ENCODE results near the gene KPTN. TPM values are rescaled to one million over a fixed set of nuclear protein-coding genes. Genes with fewer than 3 reads are reported as not detected.

The KPTN gene
- total RNA-seq, 1 experiment from 2014 or later: 17.6 TPM

DNA sequence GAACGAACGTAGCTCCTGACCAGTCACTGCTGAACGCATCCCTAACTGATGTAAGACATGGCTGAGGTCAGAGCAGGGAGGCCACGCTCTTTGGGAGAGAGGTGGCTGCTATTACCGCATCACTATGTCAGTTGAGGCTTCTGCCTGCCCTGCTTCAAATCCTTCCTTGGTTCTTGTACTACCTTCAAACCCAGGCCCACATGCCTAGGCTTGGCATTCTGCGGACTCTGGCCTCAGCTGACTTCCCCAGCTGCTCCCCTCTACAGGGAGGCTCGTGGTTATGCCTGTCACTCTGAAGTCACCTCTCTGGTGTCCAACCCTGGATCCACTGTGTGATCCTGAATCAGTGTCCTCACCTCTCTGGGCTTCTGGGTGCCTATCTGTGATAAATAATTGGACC is 49.9 kb downstream of the KPTN start:
- Mint-ChIP-seq H3K9me3 (ENCODE audit: unreplicated experiment) (no peaks in the 10 kb centered on the region), H3K36me3 (ENCODE audit: insufficient read depth, unreplicated experiment) (no peaks in the 10 kb centered on the region), H3K27ac (ENCODE audit: low read depth, unreplicated experiment) (no peak overlapping the region), H3K4me3 (ENCODE audit: unreplicated experiment) (no peak overlapping the region), H3K27me3 (ENCODE audit: insufficient read depth, unreplicated experiment) (peaks cover 15% of the 10 kb centered on the region), H3K4me1 (ENCODE audit: insufficient read depth, unreplicated experiment) (no peaks in the 10 kb centered on the region)
- no TSS peak for BruUV-seq (replicated peaks)
- DNase-seq (ENCODE audit: unreplicated experiment): no peak
- ChIA-PET CTCF (interaction anchor here (0.6 to 8.5 kb wide), 14 partner anchors 9 to 398 kb away, joined by 3 to 127 read pairs (median 4); partner anchors contain the start of genes EHD2, KPTN and NAPA), POLR2A (interaction anchor here (1.4 kb wide), 1 partner anchor 33 kb away, joined by 3 read pairs; no protein-coding TSS in a partner anchor)
- intact Hi-C loops (cut with micrococcal nuclease): no loop called here
- TF ChIP-seq, protein P1, sequence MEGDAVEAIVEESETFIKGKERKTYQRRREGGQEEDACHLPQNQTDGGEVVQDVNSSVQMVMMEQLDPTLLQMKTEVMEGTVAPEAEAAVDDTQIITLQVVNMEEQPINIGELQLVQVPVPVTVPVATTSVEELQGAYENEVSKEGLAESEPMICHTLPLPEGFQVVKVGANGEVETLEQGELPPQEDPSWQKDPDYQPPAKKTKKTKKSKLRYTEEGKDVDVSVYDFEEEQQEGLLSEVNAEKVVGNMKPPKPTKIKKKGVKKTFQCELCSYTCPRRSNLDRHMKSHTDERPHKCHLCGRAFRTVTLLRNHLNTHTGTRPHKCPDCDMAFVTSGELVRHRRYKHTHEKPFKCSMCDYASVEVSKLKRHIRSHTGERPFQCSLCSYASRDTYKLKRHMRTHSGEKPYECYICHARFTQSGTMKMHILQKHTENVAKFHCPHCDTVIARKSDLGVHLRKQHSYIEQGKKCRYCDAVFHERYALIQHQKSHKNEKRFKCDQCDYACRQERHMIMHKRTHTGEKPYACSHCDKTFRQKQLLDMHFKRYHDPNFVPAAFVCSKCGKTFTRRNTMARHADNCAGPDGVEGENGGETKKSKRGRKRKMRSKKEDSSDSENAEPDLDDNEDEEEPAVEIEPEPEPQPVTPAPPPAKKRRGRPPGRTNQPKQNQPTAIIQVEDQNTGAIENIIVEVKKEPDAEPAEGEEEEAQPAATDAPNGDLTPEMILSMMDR (IDR thresholded peaks at IDR 0.05; ENCODE audit: unreplicated experiment): no peak

DNA sequence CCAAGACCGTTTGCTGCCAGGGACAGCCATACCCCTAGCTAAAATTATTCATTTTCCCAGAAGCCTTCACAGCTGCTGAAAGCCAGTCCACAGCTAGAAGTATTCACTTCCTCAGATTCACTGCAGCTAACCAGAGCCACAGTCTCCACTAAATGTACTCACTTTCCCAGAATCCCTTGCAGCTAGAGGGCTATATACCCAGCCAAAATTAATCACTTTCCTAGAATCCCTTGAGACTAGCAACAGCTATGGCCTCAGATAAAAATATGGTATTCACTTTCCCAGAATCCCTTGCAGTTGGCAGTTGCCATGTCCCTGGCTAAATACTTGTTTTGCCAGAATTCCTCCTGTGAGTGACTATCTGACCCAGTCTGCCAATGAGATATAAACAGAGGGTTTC is 50.9 kb downstream of the KPTN start:
- Mint-ChIP-seq H3K4me3 (ENCODE audit: unreplicated experiment) (no peak overlapping the region), H3K36me3 (ENCODE audit: insufficient read depth, unreplicated experiment) (no peaks in the 10 kb centered on the region), H3K27ac (ENCODE audit: low read depth, unreplicated experiment) (no peak overlapping the region), H3K27me3 (ENCODE audit: insufficient read depth, unreplicated experiment) (peaks cover 15% of the 10 kb centered on the region), H3K4me1 (ENCODE audit: insufficient read depth, unreplicated experiment) (no peaks in the 10 kb centered on the region), H3K9me3 (ENCODE audit: unreplicated experiment) (no peaks in the 10 kb centered on the region)
- DNase-seq (ENCODE audit: unreplicated experiment): no peak
- BruUV-seq (replicated peaks): no TSS peak
- intact Hi-C loops (cut with micrococcal nuclease): no loop called here
- POLR2A ChIA-PET: interaction anchor here (1.2 to 1.4 kb wide), 2 partner anchors 34 to 77 kb away, joined by 3 read pairs; no protein-coding TSS in a partner anchor
- CTCF ChIA-PET: interaction anchor here (0.6 to 8.5 kb wide), 11 partner anchors 8 to 791 kb away, joined by 3 to 127 read pairs (median 4); partner anchors contain the start of genes EHD2 and KPTN
- TF ChIP-seq, protein P1 (IDR thresholded peaks at IDR 0.05; ENCODE audit: unreplicated experiment): no peak

DNA sequence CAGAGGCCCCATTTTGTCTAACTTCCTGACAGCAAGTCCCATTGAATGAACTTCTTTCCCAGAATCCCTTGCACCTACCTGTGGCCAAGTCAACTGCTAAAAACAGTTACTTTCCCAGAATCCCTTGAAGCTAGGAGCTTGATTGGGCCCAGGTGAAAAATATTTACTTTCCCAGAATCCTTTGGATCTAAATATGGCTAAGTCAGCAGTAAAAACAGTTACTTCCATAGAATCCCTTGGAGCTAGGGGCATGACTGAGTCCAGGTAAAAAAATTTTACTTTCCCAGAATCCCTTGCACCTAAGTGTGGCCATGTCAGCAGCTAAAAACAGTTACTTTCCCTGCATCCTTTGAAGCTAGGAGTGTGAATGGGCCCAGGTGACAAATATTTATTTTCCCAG is 51.5 kb downstream of the KPTN start:
- DNase-seq (ENCODE audit: unreplicated experiment): no peak
- no peak overlapping the region for H3K27ac Mint-ChIP-seq (ENCODE audit: low read depth, unreplicated experiment)
- TF ChIP-seq, protein P1 (IDR thresholded peaks at IDR 0.05; ENCODE audit: unreplicated experiment): no peak
- H3K36me3 Mint-ChIP-seq (ENCODE audit: insufficient read depth, unreplicated experiment): no peaks in the 10 kb centered on the region
- H3K9me3 Mint-ChIP-seq (ENCODE audit: unreplicated experiment): no peaks in the 10 kb centered on the region
- H3K4me3 Mint-ChIP-seq (ENCODE audit: unreplicated experiment): no peak overlapping the region
- peaks cover 15% of the 10 kb centered on the region for H3K27me3 Mint-ChIP-seq (ENCODE audit: insufficient read depth, unreplicated experiment)
- intact Hi-C loops (cut with micrococcal nuclease): no loop called here
- H3K4me1 Mint-ChIP-seq (ENCODE audit: insufficient read depth, unreplicated experiment): no peaks in the 10 kb centered on the region
- BruUV-seq (replicated peaks): no TSS peak
- ChIA-PET CTCF (interaction anchor here (0.6 to 8.5 kb wide), 8 partner anchors 8 to 791 kb away, joined by 3 to 127 read pairs (median 6); partner anchors contain the start of genes EHD2 and KPTN), POLR2A (interaction anchor here (1.2 to 1.4 kb wide), 2 partner anchors 34 to 77 kb away, joined by 3 read pairs; no protein-coding TSS in a partner anchor)

DNA sequence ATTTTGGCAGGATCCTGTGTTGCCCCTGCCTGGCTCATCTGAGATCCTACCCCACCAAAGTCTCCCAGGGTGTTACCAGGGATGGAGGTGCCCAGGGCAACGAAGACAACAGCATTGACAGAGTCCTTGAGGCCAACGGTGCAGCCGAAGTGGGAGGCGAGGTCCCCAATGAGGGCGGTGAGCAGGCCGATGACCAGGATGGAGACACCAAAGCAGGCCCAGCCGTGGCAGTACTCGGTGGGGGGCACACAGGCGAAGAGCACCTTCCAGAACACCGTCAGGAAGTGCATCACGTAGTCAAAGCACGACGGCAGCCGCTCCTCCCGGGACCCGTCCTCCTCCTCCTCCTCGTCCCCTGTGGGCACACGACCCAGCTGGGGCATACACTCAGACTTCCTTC is 51.9 kb downstream of the KPTN start:
- Mint-ChIP-seq H3K4me1 (ENCODE audit: insufficient read depth, unreplicated experiment) (no peaks in the 10 kb centered on the region), H3K27me3 (ENCODE audit: insufficient read depth, unreplicated experiment) (peaks cover 11% of the 10 kb centered on the region), H3K27ac (ENCODE audit: low read depth, unreplicated experiment) (no peak overlapping the region), H3K36me3 (ENCODE audit: insufficient read depth, unreplicated experiment) (no peaks in the 10 kb centered on the region), H3K9me3 (ENCODE audit: unreplicated experiment) (no peaks in the 10 kb centered on the region), H3K4me3 (ENCODE audit: unreplicated experiment) (no peak overlapping the region)
- ChIA-PET POLR2A (no interaction called here), CTCF (interaction anchor here (0.7 to 8.5 kb wide), 7 partner anchors 9 to 281 kb away, joined by 3 to 127 read pairs (median 6); partner anchors contain the start of gene EHD2)
- intact Hi-C loops (cut with micrococcal nuclease): no loop called here
- TF ChIP-seq, protein P1 (IDR thresholded peaks at IDR 0.05; ENCODE audit: unreplicated experiment): no peak
- no peak for DNase-seq (ENCODE audit: unreplicated experiment)
- BruUV-seq (replicated peaks): no TSS peak
